Vagina (tissue), 2 donors: ENCODE measurements around the gene CDC42SE1. TPM values are rescaled to one million over a fixed set of nuclear protein-coding genes. Genes with fewer than 3 reads are reported as not detected.

Experiments used
- DNase-seq, 2 donors: peaks; one replicate each; pipeline ENCODE4 v3.0.0-alpha.2; 2017; ENCODE audit errors: extremely low spot score in 2 of 2
- H3K27ac ChIP-seq: fragments of 200-600 bp; sonication (generic); one replicate; pipeline ENCODE4 v1.5.1; 2019
- H3K27me3 ChIP-seq: fragments of 200-600 bp; sonication (generic); one replicate; pipeline ENCODE4 v1.5.1; 2019
- H3K36me3 ChIP-seq, 2 donors: fragments of 200-600 bp; sonication (generic); one replicate each; pipeline ENCODE4 v1.5.1; 2017 to 2019
- H3K4me1 ChIP-seq: fragments of 200-600 bp; sonication (generic); one replicate; pipeline ENCODE4 v1.5.1; 2019
- H3K4me3 ChIP-seq, 2 donors: fragments of 200-600 bp; sonication (generic); 1 replicate in 1 of 2; 2 replicates in 1 of 2; pipeline ENCODE4 v1.5.1; 2016 to 2019
- H3K9me3 ChIP-seq: fragments of 200-600 bp; sonication (generic); one replicate; pipeline ENCODE4 v1.5.1; 2019
- POLR2A ChIP-seq, 2 donors: fragments of 450-650 bp; IDR thresholded peaks; one replicate each; pipeline ENCODE4 v1.6.1; 2017; ENCODE audit warnings: antibody characterized with exemption in 2 of 2, mild to moderate bottlenecking in 2 of 2, moderate library complexity in 2 of 2
- POLR2AphosphoS5 ChIP-seq, 2 donors: sonication (generic); formaldehyde crosslinking; IDR thresholded peaks; one replicate each; pipeline ENCODE4 v1.9.0; 2017; ENCODE audit warnings: antibody characterized with exemption in 2 of 2, mild to moderate bottlenecking in 2 of 2, low read depth in 1 of 2; ENCODE audit not compliant: insufficient read depth in 1 of 2
- intact Hi-C: fragments of 100-400 bp; cut with DNase I; formaldehyde crosslinking; loops from one replicate; pipeline ENCODE4 v1.15.1; 2023
- total RNA-seq: library from RNA; depleted of rRNA; stranded (reverse); fragments of >200 nt; gene quantifications from one replicate; pipeline ENCODE4 v1.2.3, GENCODE V29; 2016
- TF ChIP-seq, protein P1 (sequence below), 3 experiments: fragments of 450-650 bp in 2 of 3; fragments of 200-600 bp in 1 of 3; sonication (generic) in 1 of 3; IDR thresholded peaks; one replicate each; pipeline ENCODE4 v1.5.1; 2017 to 2019; ENCODE audit warnings: antibody characterized with exemption in 3 of 3, mild to moderate bottlenecking in 2 of 3, moderate library complexity in 2 of 3

The CDC42SE1 gene
- total RNA-seq, 1 donor from 2014 or later = 89.1 TPM

DNA sequence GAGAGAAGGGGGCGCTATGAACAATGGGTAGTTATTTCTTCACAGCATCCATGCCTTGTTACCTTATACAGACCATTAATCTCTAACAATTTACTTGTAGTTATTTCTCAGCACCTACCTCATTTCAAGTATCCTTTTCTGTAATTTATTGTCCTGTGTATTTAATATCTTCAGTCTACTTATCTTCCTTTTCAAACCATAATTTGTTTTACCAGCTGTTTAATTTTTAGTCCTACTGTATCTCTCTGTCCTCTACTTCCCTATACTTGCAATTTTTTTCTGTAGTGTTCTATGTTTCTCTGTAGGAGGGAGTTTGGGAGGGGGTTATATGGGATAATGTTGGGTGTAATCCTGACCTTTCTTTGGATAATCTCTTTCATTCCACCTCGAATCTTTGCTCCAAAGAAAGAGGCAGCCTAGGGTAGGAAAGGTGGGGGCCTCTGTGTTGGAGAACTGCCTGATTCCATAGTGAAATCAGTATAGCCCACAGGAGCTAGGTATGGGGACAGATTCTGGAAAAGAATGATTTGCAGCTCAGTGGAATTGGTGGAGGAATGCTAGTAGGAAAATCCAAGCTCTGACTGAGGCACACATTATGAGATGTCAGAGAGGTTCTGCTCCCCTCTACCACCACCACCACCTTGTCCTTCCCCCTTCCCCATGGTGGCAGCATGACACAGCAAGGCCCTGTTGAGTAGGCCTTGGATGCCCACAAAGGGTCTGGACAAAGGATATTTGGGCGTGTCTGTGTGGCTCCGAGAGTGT lies 1.4 kb upstream of the CDC42SE1 start:
- Histone ChIP-seq H3K36me3 (no peaks in the 10 kb centered on the region), H3K9me3 (no peaks in the 10 kb centered on the region), H3K27ac (peak overlapping the region; percentile 90), H3K4me3 (peak overlapping the region; percentile 72 to 76), H3K4me1 (peaks cover 37% of the 10 kb centered on the region), H3K27me3 (no peaks in the 10 kb centered on the region)
- intact Hi-C loops = no loop called here
- no peak for DNase-seq
- TF ChIP-seq, protein P1, sequence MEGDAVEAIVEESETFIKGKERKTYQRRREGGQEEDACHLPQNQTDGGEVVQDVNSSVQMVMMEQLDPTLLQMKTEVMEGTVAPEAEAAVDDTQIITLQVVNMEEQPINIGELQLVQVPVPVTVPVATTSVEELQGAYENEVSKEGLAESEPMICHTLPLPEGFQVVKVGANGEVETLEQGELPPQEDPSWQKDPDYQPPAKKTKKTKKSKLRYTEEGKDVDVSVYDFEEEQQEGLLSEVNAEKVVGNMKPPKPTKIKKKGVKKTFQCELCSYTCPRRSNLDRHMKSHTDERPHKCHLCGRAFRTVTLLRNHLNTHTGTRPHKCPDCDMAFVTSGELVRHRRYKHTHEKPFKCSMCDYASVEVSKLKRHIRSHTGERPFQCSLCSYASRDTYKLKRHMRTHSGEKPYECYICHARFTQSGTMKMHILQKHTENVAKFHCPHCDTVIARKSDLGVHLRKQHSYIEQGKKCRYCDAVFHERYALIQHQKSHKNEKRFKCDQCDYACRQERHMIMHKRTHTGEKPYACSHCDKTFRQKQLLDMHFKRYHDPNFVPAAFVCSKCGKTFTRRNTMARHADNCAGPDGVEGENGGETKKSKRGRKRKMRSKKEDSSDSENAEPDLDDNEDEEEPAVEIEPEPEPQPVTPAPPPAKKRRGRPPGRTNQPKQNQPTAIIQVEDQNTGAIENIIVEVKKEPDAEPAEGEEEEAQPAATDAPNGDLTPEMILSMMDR (IDR thresholded peaks at IDR 0.05) = no peak
- no peak for TF ChIP-seq POLR2AphosphoS5 (IDR thresholded peaks at IDR 0.05; ENCODE audit: insufficient read depth in 1 of 2, low read depth in 1 of 2)
- TF ChIP-seq POLR2A (IDR thresholded peaks at IDR 0.05) = no peak

GRCh38 chr1:151060007-151060656 lies 710 bp upstream of the CDC42SE1 start, which contains the start of gene MLLT11:
Gene MLLT11, plus strand, starts transcription at chr1:151060397. Its CDS starts 6,828 bp downstream, at chr1:151067225.
- no peaks in the 10 kb centered on the region for H3K27me3 ChIP-seq
- H3K36me3 ChIP-seq = peaks cover 0 to 7% of the 10 kb centered on the region in 2 donors
- peaks cover 45% of the 10 kb centered on the region for H3K4me1 ChIP-seq
- no peaks in the 10 kb centered on the region for H3K9me3 ChIP-seq
- DNase-seq = no peak
- TF ChIP-seq POLR2AphosphoS5 (IDR thresholded peaks at IDR 0.05; ENCODE audit: insufficient read depth in 1 of 2, low read depth in 1 of 2) (no peak), POLR2A (IDR thresholded peaks at IDR 0.05) (peak in 1 of 2 donors; percentile 29)
- H3K27ac ChIP-seq = peak within 1 kb of the TSS; percentile 90
- H3K4me3 ChIP-seq = peak within 1 kb of the TSS; percentile 72 to 76
- intact Hi-C loops = no loop called here

GRCh38 chr1:151058692-151059091 lies 730 bp downstream of the CDC42SE1 start:
- no peaks in the 10 kb centered on the region for H3K27me3 ChIP-seq
- intact Hi-C loops = no loop called here
- H3K4me3 ChIP-seq = peak overlapping the region; percentile 72 to 76
- TF ChIP-seq POLR2AphosphoS5 (IDR thresholded peaks at IDR 0.05; ENCODE audit: insufficient read depth in 1 of 2, low read depth in 1 of 2) (no peak), POLR2A (IDR thresholded peaks at IDR 0.05) (no peak)
- TF ChIP-seq, protein P1 (IDR thresholded peaks at IDR 0.05) = no peak
- H3K36me3 ChIP-seq = peaks cover 4 to 21% of the 10 kb centered on the region in 2 donors
- H3K9me3 ChIP-seq = no peaks in the 10 kb centered on the region
- no peak for DNase-seq
- peaks cover 47% of the 10 kb centered on the region for H3K4me1 ChIP-seq
- peak overlapping the region; percentile 90 for H3K27ac ChIP-seq

DNA sequence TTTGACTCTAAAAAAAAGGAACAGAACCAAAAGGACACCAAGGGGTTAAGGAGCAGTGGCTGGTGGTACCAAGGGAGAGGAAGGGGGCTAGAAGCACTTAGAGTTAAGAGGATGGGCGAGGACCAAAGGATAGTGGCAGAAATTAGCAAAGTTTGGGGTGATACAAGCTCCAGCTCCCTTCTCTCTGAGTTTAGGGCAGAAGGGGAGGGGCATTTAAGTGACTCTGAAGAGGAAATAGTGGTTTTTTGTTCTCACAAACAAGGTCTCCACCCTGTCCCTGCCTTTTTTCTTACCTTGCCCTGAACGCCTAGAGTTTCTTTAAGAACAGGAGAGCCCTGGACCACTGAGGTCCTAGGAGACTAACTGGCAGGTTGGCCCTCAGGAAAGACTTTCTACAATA lies 3.3 kb downstream of the CDC42SE1 start:
- H3K27me3 ChIP-seq = no peaks in the 10 kb centered on the region
- peaks cover 4 to 40% of the 10 kb centered on the region in 2 donors for H3K36me3 ChIP-seq
- no peaks in the 10 kb centered on the region for H3K9me3 ChIP-seq
- DNase-seq = no peak
- peak overlapping the region; percentile 90 for H3K27ac ChIP-seq
- intact Hi-C loops = no loop called here
- no peak for TF ChIP-seq POLR2AphosphoS5 (IDR thresholded peaks at IDR 0.05; ENCODE audit: insufficient read depth in 1 of 2, low read depth in 1 of 2)
- TF ChIP-seq POLR2A (IDR thresholded peaks at IDR 0.05) = no peak
- TF ChIP-seq, protein P1 (IDR thresholded peaks at IDR 0.05) = no peak
- H3K4me1 ChIP-seq = peaks cover 47% of the 10 kb centered on the region
- no peak overlapping the region for H3K4me3 ChIP-seq

DNA sequence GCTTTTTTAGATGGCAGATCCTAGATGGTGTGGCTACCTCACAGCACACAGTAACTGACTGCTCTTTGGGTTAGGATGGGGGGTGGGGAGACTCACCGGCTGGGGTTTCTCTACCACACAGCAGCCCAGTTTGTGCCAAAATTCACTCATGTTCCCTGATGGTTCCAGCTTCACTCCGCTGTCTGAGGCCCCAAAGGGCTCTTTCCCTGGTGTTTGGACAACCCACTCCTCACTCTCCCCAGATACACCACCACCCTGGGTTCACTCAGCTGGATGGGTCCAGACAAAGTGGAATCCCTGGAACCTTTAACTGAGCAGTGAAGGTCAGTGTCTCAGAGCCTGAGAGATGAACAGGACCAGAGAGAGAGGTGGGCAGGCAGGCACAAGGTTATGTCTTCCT lies 3.8 kb downstream of the CDC42SE1 start:
- DNase-seq = no peak
- peak overlapping the region; percentile 90 for H3K27ac ChIP-seq
- H3K27me3 ChIP-seq = no peaks in the 10 kb centered on the region
- no peaks in the 10 kb centered on the region for H3K9me3 ChIP-seq
- TF ChIP-seq, protein P1 (IDR thresholded peaks at IDR 0.05) = no peak
- TF ChIP-seq POLR2A (IDR thresholded peaks at IDR 0.05) (no peak), POLR2AphosphoS5 (IDR thresholded peaks at IDR 0.05; ENCODE audit: insufficient read depth in 1 of 2, low read depth in 1 of 2) (no peak)
- H3K36me3 ChIP-seq = peaks cover 4 to 40% of the 10 kb centered on the region in 2 donors
- intact Hi-C loops = no loop called here
- H3K4me3 ChIP-seq = no peak overlapping the region
- H3K4me1 ChIP-seq = peaks cover 47% of the 10 kb centered on the region
